GM12878 (cell line): Measurements from ENCODE around the gene LACTBL1. TPM values are rescaled to one million over a fixed set of nuclear protein-coding genes. Genes with fewer than 3 reads are reported as not detected.

Experiments
- ATAC-seq: fragments of 200-7000 bp; cut with Tn5 transposase; 3 replicates; pipeline ENCODE4 v1.9.1; 2020; ENCODE audit warnings: mild to moderate bottlenecking, moderate library complexity
- BruUV-seq: library from RNA; stranded (reverse); fragments of 400-500 nt; replicated peaks from 2 replicates; lab custom pipeline; 2021; lab: Mats Ljungman, UMichigan
- CTCF ChIA-PET: fragments of 300-600 bp; sonication (Branson Sonifier 250); formaldehyde crosslinking; extraction: SDS; loops from one replicate; lab custom pipeline; 2021; ENCODE audit warnings: inconsistent platforms; lab: Yijun Ruan, JAX
- POLR2A ChIA-PET: fragments of 350-600 bp; formaldehyde crosslinking; extraction: SDS; loops from one replicate; lab custom pipeline; 2021; ENCODE audit warnings: inconsistent platforms; lab: Charles Lee
- RAD21 ChIA-PET: fragments of 300-600 bp; sonication (Branson Sonifier 250); formaldehyde crosslinking; loops from one replicate; lab custom pipeline; 2023; ENCODE audit warnings: antibody characterized with exemption; ENCODE audit not compliant: unreplicated experiment; lab: Charles Lee
- SMC1A ChIA-PET: fragments of 300-600 bp; sonication (Branson Sonifier 250); formaldehyde crosslinking; loops from one replicate; lab custom pipeline; 2023; ENCODE audit not compliant: unreplicated experiment, uncharacterized antibody; lab: Charles Lee
- DNase-seq: peaks from one replicate; pipeline ENCODE4 v3.0.0-alpha.2; 2011; ENCODE audit warnings: low read depth, low spot score
- FAIRE-seq: peaks from 3 replicates; lab custom pipeline; 2011; peaks lifted over from hg19 to GRCh38; lab: Jason Lieb, UNC
- H2AFZ ChIP-seq: 2 replicates; pipeline ENCODE4 v1.6.0; 2011; ENCODE audit warnings: low read depth, low read length, control low read depth; ENCODE audit not compliant: control insufficient read depth
- H3K27ac ChIP-seq: 2 replicates; pipeline ENCODE4 v1.5.1; 2011; ENCODE audit warnings: control low read depth; ENCODE audit not compliant: control insufficient read depth, insufficient read depth
- H3K27me3 ChIP-seq, 2 experiments: replicated peaks in 1 of 2; 2 replicates each; pipeline versions ENCODE4 v1.6.0 to v1.6.1; 2011; ENCODE audit warnings: low read length in 1 of 2; ENCODE audit not compliant: control insufficient read depth in 2 of 2, insufficient read depth in 2 of 2
- H3K36me3 ChIP-seq, 2 experiments: 2 replicates each; pipeline ENCODE4 v1.5.1; 2011; ENCODE audit warnings: low read length in 1 of 2; ENCODE audit not compliant: control insufficient read depth in 2 of 2, insufficient read depth in 2 of 2
- H3K4me1 ChIP-seq: 2 replicates; pipeline ENCODE4 v1.6.1; 2011; ENCODE audit warnings: mild to moderate bottlenecking, low read length, moderate library complexity, mixed read lengths; ENCODE audit not compliant: control insufficient read depth, insufficient read depth
- H3K4me2 ChIP-seq: 2 replicates; pipeline ENCODE4 v1.6.0; 2011; ENCODE audit warnings: control low read depth; ENCODE audit not compliant: control insufficient read depth, insufficient read depth
- H3K4me3 ChIP-seq: fragments of 200-600 bp; sonication (generic); 2 replicates; pipeline ENCODE4 v1.5.1; 2016
- H3K79me2 ChIP-seq: 2 replicates; pipeline ENCODE4 v1.6.0; 2011; ENCODE audit warnings: low read length; ENCODE audit not compliant: control insufficient read depth, insufficient read depth
- H3K9ac ChIP-seq: 2 replicates; pipeline ENCODE4 v1.8.0; 2011; ENCODE audit warnings: low read length, control low read depth, mixed read lengths; ENCODE audit not compliant: control insufficient read depth, insufficient read depth
- H3K9me3 ChIP-seq: replicated peaks from 3 replicates; pipeline ENCODE4 v1.5.1; 2011; ENCODE audit warnings: mild to moderate bottlenecking, low read length; ENCODE audit not compliant: control insufficient read depth, insufficient read depth
- H4K20me1 ChIP-seq: 2 replicates; pipeline ENCODE4 v1.6.0; 2011; ENCODE audit not compliant: control insufficient read depth, insufficient read depth
- ETV6 ChIP-seq, 2 experiments: fragments of 450-650 bp in 1 of 2; IDR thresholded peaks in 1 of 2; conservative IDR thresholded peaks in 1 of 2; 2 replicates each; pipeline ENCODE4 v1.6.1; 2014; ENCODE audit warnings: antibody characterized with exemption in 1 of 2, borderline replicate concordance in 1 of 2, low read depth in 1 of 2, mild to moderate bottlenecking in 1 of 2, moderate library complexity in 1 of 2
- FOXM1 ChIP-seq: IDR thresholded peaks from 2 replicates; pipeline ENCODE4 v1.6.1; 2012; ENCODE audit warnings: low read depth, mild to moderate bottlenecking, inconsistent platforms, low read length, moderate library complexity
- HDAC2 ChIP-seq: fragments of 200-600 bp; sonication (generic); IDR thresholded peaks from 2 replicates; pipeline ENCODE4 v1.6.1; 2017
- POLR2A ChIP-seq: IDR thresholded peaks from 2 replicates; pipeline ENCODE4 v1.6.1; 2011; ENCODE audit warnings: low read depth, mild to moderate bottlenecking, low read length
- RFX5 ChIP-seq: IDR thresholded peaks from 2 replicates; pipeline ENCODE4 v1.6.1; 2011; ENCODE audit warnings: low read depth, low read length, improper control_type of control experiment
- SMARCA5 ChIP-seq: fragments of 450-650 bp; IDR thresholded peaks from 2 replicates; pipeline ENCODE4 v1.6.1; 2017; ENCODE audit warnings: mild to moderate bottlenecking
- SREBF2 ChIP-seq: IDR thresholded peaks from 2 replicates; pipeline ENCODE4 v1.6.1; 2012; ENCODE audit warnings: mild to moderate bottlenecking, low read length
- YBX1 ChIP-seq: fragments of 450-650 bp; IDR thresholded peaks from 2 replicates; pipeline ENCODE4 v1.6.1; 2016; ENCODE audit warnings: antibody characterized with exemption
- ZNF217 ChIP-seq: fragments of 450-650 bp; IDR thresholded peaks from 2 replicates; pipeline ENCODE4 v1.6.1; 2017; ENCODE audit warnings: antibody characterized with exemption, mild to moderate bottlenecking
- WGBS: methylation state at CpG from one replicate; pipeline ENCODE4 v1.1.6; 2016; ENCODE audit warnings: low lambda C conversion rate; ENCODE audit not compliant: insufficient replicate concordance, insufficient coverage; ENCODE audit errors: missing lambda C conversion rate; 5-methylcytosine and 5-hydroxymethylcytosine counted together
- in situ Hi-C: fragments of 300-500 bp; cut with MboI; formaldehyde crosslinking; loops from 9 replicates; pipeline ENCODE4 v1.14.3; 2018; ENCODE audit warnings: mixed read lengths
- intact Hi-C: fragments of 100-400 bp; cut with micrococcal nuclease; formaldehyde crosslinking; loops from one replicate; pipeline ENCODE4 v1.14.2; 2022; ENCODE audit not compliant: unreplicated experiment
- polyA plus RNA-seq, 11 experiments: library from polyadenylated mRNA; depleted of rRNA in 4 of 11; unstranded in 6 of 11; stranded (reverse) in 5 of 11; fragments of >200 nt; fragmentation: Nextera tagmentation in 4 of 11; fragmentation: Illumina TruSeq in 1 of 11; extraction: Ambion mirVana in 4 of 11; extraction: Trizol in 1 of 11; gene quantifications; 1 replicate in 1 of 11; 2 replicates in 10 of 11; pipeline versions ENCODE4 v1.2.1 to v1.2.3, GENCODE V29; 2011 to 2016; ENCODE audit warnings: inconsistent platforms in 2 of 11, missing spikeins in 2 of 11, low read depth in 1 of 11
- total RNA-seq, 4 experiments: library from RNA; depleted of rRNA in 3 of 4; stranded (reverse); fragments of >200 nt in 3 of 4; fragmentation: Illumina TruSeq in 1 of 4; extraction: Trizol in 1 of 4; gene quantifications; 2 replicates each; pipeline versions ENCODE4 v1.2.1 to v1.2.3, GENCODE V29; 2013 to 2021
- TF ChIP-seq, protein P1 (sequence below): fragments of 450-650 bp; formaldehyde crosslinking; IDR thresholded peaks from 2 replicates; pipeline ENCODE4 v1.5.0; 2022; ENCODE audit warnings: mild to moderate bottlenecking, missing genetic modification characterization

Gene LACTBL1
- total and polyA plus RNA-seq, 10 of the 15 experiments (the other 5 are each of a cell fraction or from before 2014, with no cell fraction given): 0.08 TPM; not detected in 9

GRCh38 chr1:22944346-22945055 lies 28.2 kb downstream of the LACTBL1 start:
- SMC1A ChIA-PET: no interaction called here
- in situ Hi-C loops: no loop called here
- POLR2A ChIA-PET: no interaction called here

More at GRCh38 chr1:22944346-22945055, 28.2 kb downstream of the LACTBL1 start:
- no peak for TF ChIP-seq SMARCA5
- no peak for TF ChIP-seq FOXM1
- TF ChIP-seq HDAC2: no peak
- no peak for TF ChIP-seq SREBF2
- TF ChIP-seq RFX5: no peak
- no peak for TF ChIP-seq ZNF217
- TF ChIP-seq YBX1: no peak
- no peak for TF ChIP-seq ETV6 (conservative IDR thresholded peaks at IDR 0.05 in 1 of 2, IDR thresholded peaks at IDR 0.05 in 1 of 2; ENCODE audit: borderline replicate concordance in 1 of 2, low read depth in 1 of 2)
- TF ChIP-seq, protein P1, sequence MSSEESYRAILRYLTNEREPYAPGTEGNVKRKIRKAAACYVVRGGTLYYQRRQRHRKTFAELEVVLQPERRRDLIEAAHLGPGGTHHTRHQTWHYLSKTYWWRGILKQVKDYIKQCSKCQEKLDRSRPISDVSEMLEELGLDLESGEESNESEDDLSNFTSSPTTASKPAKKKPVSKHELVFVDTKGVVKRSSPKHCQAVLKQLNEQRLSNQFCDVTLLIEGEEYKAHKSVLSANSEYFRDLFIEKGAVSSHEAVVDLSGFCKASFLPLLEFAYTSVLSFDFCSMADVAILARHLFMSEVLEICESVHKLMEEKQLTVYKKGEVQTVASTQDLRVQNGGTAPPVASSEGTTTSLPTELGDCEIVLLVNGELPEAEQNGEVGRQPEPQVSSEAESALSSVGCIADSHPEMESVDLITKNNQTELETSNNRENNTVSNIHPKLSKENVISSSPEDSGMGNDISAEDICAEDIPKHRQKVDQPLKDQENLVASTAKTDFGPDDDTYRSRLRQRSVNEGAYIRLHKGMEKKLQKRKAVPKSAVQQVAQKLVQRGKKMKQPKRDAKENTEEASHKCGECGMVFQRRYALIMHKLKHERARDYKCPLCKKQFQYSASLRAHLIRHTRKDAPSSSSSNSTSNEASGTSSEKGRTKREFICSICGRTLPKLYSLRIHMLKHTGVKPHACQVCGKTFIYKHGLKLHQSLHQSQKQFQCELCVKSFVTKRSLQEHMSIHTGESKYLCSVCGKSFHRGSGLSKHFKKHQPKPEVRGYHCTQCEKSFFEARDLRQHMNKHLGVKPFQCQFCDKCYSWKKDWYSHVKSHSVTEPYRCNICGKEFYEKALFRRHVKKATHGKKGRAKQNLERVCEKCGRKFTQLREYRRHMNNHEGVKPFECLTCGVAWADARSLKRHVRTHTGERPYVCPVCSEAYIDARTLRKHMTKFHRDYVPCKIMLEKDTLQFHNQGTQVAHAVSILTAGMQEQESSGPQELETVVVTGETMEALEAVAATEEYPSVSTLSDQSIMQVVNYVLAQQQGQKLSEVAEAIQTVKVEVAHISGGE (CRISPR knock-in tag): no peak
- no peak for TF ChIP-seq POLR2A
- TF ChIP-seq, all 136 proteins: peak for 0
- H3K27ac ChIP-seq: no peak overlapping the region
- no peaks in the 10 kb centered on the region for H3K4me1 ChIP-seq
- H3K27me3 ChIP-seq: no peaks in the 10 kb centered on the region; a peak in 1 of 4 replicates
- BruUV-seq: no TSS peak
- H3K36me3 ChIP-seq: no peaks in the 10 kb centered on the region
- WGBS: 76% methylated on average over 4 of the region's 4 CpGs
- H3K9me3 ChIP-seq: no peaks in the 10 kb centered on the region; the same call in 1 of the 3 replicates
- no peak overlapping the region for H3K4me3 ChIP-seq
- RAD21 ChIA-PET: no interaction called here
- ATAC-seq (no peak), DNase-seq (no peak), FAIRE-seq (no peak)
- intact Hi-C loops: no loop called here
- CTCF ChIA-PET: interaction anchor here (0.6 kb wide), 1 partner anchor 1448 kb away, joined by 4 read pairs; no protein-coding TSS in a partner anchor
- H3K4me2 ChIP-seq: no peak overlapping the region
- no peaks in the 10 kb centered on the region for H3K79me2 ChIP-seq
- H4K20me1 ChIP-seq: no peaks in the 10 kb centered on the region
- H2AFZ ChIP-seq: no peak overlapping the region
- H3K9ac ChIP-seq: no peak overlapping the region
